GM19452 (cell line): Measurements from ENCODE around the gene SCGB3A2.
"Not testable (repeated sequence)": the region's sequence is repeated elsewhere in the genome, so short reads cannot be mapped to it uniquely, and the experiment has no call there.

ENCODE experiments used
- ATAC-seq: cut with Tn5 transposase; IDR thresholded peaks from one replicate; pipeline ENCODE4 v1.9.1; 2021; ENCODE audit not compliant: unreplicated experiment

SCGB3A2 gene

DNA sequence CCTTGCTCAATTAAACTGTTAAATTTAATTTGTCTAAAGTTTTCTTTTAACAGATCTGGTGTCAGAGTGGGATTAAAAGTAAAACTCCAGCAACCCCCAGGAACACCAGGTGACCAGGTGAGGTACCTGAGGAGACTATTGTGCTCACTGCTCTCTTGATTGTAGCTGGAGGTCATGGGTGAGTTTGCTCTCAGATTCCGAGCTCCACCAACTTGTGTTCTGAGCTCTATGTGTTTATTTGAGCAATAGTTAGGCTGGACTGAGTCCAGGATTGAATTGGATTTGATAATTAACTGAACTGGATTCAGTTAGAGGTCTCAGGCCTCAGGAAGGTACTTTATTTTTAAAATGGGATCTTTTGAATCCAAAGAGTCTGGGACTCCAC is 17.9 kb upstream of the SCGB3A2 start:
- no peak for ATAC-seq

DNA sequence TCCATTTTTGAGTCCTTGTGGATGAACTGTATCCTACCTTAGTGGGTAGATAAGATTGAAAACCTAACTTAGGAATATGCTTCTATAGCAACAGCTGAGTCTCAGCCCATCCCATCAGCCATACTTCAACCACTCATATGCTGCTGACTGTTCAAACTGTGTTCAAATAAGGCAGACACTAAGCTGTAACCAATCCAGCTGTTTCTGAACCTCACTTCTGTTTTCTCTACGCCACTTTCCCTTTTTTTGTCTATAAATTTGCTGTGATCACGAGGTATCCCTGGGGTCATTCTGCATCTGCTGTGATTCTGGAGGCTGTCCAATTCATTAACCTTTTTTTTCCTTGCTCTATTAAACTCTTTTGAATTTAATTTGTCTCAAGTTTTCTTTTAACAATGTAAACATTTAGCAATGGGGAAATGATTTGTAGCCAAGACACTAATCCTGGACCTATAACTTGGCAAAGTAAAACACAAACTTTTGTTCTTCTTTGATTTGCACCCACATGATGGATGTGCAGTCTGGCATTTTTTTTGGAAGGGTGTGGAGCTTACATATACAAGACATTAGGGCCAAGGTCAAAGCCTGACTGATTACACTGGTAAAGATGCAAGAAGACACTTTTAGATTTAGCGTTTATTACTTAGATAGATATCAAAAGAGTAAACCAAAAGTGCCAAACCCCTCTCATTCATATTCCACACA is 14.9 kb upstream of the SCGB3A2 start:
- no peak for ATAC-seq

DNA sequence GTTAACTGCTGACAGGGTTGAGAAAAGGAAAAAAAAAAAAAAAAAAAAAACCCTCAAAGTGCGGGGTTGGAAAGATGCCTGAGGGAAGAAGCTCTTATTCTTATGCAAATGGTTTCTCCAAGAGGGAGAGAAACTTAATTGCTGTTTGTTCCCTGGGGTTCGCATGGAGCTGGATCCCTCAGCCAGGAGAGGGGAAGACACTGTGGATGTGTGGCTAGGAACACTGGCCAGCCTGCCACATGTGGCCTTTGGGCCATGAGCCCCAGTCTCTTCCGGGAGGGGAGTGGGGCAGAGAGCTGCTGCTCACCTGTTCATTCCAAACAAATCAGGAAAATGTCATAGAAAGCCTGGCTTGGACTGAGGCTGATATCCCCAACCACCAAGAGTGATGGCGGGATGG is 9.4 kb upstream of the SCGB3A2 start:
- no peak for ATAC-seq

DNA sequence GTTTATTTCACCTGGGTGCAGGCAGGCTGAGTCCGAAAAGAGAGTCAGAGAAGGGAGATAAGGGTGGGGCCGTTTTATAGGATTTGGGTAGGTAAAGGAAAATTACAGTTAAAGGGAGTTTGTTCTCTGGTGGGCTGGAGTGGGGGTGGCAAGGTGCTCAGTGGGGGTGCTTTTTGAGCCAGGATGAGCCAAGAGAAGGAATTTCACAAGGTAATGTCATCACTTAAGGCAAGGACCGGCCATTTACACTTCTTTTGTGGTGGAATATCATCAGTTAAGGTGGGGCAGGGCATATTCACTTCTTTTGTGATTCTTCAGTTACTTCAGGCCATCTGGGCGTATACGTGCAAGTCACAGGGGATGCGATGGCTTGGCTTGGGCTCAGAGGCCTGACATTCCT is 8.6 kb upstream of the SCGB3A2 start:
- ATAC-seq: not testable (repeated sequence)

DNA sequence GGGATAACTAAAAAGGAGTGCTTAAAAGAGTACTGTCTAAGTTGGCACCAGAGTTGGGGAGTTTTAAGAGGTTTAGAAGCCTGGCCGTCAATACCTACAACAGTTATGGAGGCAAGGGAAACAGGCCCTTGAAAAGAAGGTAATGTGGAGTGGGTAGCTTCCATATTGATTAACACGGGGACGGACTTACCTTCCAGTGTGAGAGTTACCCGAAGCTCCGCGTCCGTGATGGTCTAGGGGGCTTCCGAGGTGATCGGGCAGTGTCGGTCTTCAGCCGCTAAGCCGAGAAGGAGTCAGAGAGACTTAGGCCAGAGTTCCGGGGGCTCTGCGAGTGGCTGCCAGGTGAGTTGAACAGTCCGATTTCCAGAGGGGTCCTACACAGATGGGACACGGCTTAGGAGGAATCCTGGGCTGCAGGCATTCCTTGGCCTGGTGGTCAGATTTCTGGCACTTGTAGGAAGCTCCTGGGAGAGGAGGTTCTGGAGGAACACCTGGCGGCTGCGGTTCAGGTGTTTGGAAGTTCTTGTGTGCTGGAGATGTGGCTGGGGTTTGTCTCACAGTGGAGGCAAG is 6.4 kb upstream of the SCGB3A2 start:
- not testable (repeated sequence) for ATAC-seq

DNA sequence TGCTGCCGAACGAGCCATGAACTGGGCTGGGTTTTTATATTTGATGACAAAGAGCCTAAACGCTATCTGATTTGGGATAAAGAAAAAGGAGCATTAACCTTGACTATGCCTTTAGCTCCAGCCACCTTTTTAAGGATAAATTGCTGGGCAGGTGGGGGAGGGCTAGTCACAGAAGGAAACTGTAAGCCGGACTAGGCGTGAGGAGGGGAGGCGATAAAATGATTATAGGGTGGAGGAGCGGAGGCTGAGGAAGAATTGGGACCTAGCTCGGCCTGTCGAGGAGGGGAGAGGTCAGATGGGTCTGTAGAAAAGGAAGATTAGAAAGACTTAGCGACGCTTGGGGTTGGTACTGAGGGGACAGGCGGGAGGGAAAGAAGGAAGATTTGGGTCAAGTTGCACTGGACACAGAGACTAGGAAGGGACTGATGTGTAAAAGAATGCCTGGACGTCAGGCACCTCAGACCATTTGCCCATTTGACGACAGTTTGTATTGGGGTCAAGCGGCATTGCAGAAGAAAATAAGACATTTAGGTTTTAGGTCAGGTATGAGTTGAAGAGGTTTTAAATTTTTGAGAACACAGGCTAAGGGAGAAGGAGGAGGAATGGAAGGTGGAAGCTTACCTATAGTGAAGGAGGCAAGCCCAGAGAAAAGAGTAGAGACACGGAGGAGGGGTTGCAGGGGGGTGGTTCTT is 5.6 kb upstream of the SCGB3A2 start:
- not testable (repeated sequence) for ATAC-seq

DNA sequence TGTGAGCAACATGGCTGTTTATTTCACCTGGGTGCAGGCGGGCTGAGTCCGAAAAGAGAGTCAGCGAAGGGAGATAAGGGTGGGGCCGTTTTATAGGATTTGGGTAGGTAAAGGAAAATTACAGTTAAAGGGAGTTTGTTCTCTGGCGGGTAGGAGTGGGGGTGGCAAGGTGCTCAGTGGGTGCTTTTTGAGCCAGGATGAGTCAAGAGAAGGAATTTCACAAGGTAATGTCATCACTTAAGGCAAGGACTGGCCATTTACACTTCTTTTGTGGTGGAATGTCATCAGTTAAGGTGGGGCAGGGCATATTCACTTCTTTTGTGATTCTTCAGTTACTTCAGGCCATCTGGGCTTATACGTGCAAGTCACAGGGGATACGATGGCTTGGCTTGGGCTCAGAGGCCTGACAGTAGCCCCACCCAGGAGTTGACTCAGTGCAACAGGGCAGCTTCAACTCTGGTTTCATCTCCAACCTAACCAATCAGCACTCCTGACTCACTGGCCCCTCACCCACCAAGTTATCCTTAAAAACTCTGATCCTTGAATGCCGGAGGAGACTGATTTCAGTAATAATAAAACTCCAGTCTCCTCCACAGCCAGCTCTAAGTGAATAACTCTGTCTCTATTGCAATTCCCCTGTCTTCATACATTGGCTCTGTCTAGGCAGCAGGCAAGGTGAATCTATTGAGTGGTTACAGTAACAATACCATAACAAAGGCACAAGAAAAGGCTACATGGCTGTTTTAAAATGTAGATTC is 4.2 kb upstream of the SCGB3A2 start:
- ATAC-seq: not testable (repeated sequence)

DNA sequence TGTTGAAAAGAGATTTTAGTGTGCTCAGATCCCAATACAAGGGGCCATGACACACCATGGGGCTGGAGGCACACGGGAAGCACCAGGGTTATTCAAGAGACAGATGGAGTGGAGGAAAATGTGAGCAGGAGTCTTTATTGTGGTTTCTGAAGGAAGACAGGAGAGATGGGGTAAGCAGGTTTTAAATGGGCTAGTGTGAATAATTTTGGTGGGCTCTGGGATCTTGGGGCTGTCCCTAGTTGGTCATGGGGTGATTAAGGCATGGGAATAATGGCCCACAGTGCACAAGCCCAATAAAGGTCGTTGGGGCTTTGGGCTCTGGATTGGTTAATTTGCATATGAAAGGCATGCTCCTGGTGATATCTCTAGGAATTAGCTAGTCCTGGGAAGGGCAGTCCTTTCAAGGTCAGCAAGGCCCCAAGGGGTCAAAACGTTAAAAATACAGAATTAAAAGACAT is 3.6 kb upstream of the SCGB3A2 start:
- ATAC-seq: no peak

DNA sequence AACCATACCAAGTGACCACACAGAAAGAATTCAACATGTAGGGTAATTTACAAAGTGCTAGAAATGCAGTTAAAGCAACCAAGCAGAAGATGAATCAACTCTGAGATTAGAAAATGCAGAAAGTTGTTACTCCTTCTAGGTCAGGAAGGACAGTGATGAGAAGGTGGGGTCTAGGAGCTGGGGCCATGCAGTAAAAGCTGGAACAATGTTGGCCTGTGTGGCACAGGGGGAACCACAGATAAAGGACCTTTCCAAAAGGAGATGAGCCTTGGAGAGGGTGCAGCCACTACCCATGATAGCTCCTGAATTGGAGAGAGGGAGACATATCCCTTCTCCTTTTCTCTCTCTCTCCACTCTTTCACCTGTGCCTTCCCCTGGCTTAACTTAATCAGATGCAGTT is 2.4 kb upstream of the SCGB3A2 start:
- ATAC-seq: no peak

DNA sequence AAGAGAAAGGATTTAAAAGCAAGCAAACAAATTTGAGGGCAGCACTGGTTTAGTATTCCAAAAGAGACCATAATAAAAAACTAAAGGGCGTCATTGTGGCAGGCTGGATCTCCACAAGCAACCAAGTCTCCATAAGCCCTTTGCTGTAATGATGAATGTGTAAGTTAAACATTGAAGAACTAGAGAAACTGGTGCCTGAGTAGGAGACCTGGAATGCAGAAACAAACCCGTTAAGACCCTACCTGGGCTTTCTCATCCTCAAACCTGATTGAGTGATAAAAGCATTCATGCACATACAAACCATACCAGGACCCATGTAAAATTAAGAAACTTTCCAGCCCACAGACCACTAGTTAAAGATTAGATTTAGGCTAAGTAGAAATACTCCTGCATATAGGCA is 1.9 kb upstream of the SCGB3A2 start:
- no peak for ATAC-seq

DNA sequence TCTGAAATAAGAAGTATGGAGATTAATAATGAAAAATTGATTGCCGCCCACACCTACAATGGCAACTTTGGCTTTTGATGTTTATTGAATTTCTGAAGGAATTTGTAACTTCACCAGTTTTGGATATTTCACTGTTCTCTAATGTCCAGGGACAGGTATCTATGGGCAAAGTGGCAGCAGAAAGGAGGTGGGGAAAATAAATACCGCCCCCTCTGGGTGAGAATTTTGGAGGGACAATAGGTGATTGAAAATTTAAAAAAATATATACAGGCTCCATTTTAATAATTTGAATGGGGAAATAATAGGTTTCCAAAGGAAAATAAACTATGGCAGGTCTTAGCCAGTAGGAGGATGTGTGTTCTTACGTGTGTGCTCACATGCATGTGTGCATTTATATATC is 1.3 kb downstream of the SCGB3A2 start:
- no peak for ATAC-seq

DNA sequence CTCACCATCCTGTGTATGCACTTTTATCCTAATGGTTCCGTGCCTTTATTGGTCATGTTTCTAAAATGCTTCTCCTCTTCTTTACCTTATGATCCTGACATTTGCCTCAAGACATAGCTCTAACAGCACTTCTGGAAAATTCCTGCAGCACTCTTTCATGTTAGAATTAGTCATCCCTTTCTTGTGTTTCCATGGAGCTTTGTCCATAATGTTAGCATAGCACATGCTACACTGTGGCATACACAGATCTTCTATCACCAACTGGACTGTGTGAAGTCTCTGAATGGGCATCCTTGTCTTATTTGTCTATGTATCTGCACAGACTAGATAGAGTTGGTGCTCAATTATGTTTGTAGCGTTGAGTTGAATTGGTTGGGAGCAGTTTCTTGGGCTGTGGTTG is 2.0 kb downstream of the SCGB3A2 start:
- ATAC-seq: no peak

DNA sequence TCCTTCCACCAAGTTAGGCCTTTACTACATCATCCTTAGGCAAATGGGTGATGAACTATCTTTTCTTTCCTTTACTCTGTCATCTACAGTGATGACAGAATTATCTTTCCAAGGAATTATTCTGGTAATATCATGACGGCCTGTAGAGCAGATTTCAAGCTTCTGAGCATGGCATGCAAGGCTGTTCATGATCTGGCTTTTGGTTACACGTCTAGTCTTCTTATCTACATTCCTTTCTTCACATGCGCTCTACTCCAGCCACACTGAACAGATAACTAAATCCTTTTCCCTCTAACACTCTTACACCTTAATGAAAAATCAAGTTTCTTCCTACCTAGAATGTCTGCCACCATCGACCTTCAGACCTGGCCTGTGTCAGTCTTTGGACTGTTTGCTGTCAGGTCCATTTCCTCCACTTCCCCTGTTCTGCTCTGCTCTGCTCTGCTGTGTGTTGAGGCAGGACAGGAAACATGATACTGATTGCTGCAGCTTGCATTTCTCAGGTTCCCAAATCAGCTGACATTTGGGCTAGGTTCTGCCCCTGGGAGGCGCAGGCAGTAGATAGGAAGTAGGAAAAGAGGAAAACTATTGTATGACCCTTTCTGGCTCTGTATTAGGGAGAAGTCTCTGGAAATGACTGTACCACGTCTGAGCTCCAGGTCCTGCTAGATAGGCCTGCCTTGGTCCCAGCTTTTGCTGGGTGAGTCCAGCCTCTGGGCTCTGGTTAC is 4.2 kb downstream of the SCGB3A2 start:
- no peak for ATAC-seq

DNA sequence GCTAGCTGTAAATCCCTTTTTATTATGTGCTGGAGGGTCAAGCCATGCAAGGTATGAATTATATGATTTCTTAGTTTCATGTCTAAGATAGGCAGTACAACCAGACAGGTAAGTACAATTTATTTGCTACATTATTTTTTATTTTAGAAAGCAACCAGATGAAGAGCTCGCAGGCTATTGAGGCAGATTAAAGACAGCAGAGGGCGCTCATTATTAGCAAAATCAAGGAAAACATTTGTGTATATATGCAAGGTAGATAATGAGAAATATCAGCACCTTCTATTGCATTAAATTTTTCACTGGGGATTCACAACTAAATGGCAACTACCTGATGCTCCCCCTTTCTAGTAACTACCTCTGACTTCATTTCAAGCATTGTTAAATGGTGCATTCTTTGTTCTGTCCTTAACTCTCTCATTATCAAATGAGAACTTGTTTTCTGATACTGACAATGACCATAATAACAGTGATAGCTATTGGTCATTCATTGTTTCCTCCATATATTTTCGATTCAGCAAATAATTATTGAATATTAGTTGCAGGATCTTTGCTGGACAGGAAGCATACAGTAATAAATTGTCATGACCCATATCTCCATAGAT is 8.6 kb downstream of the SCGB3A2 start:
- ATAC-seq: no peak

DNA sequence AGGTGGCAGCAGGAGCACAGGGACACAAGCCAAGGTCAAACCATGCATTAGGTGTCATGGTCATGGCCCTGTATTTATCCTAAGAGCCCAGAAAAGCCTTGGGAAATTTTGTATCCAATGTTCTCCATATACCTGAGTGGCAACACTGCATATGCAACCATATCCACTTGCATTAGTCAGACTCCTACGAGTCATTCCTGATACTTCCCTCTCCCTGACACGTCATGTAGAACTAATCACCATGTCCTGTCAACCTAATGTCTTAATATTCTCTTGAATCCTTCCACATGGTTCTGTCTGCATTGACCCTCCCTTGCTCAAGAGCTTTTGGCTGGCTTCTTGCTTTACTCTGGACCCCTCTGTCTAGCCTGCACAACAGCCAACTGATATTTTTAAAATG is 9.4 kb downstream of the SCGB3A2 start:
- no peak for ATAC-seq

DNA sequence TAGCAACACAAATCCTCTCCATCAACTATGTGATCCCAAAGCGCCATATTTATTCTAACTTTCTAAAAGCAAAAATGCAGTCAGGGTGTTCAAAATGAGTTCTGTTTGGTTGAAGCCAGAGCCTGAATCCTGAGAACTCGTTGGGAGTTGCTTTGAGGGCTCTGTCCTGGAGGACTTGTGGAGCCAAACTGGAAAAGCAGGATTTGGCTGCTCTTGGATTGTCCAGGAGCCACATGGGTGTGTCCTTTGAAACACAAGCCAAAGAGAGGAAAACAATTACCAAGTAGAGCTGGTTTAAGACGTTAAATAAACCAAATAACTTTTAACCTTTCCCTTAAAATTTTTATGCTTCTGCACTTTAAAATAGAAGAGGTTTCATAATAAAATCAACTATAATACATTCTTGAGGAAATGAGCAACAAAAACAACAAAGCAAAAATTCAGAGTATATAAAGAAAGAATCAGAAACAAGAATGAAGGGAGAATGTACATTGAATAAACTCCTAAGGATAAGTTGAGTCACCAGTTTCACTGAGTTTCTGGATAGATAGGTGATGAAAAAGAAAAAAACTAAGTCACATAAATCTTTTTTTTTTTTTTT is 14.3 kb downstream of the SCGB3A2 start:
- ATAC-seq: no peak

DNA sequence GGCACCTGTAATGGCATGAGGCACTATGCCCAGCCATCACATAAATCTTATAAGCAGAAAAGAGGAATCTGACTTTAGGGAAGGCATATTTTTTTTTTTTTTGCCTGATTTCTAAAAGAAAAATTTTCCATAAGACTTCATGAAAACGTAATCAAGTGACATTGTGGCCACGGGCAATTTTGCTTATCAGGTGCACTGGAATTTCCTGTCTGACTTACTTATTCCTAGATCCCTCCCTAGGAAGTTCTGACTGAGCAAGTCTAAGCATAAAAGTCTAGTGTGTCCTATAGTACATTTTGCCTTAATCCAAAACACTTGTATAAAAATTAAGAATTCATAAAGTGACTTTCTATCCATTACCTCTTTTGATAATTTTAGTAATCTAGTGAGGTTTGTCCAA is 15.3 kb downstream of the SCGB3A2 start:
- ATAC-seq: no peak

DNA sequence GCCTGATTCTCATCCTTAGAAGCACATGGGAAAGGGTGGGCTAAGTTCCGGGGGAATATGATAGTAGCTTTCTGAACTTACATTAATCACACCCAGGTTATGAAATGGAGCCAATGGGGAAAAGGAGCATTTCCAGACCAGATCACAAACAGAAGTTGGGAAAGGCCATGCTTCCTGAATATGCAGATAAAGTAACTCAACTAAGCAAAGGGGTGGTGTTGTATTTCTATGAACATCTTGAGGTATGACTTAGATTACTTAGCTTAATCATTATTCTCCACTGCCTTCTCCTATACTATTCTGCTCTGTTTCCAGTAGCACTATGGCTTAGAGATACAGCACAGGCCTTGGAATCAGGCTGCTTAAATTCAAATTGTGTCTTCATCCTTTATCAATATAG is 17.4 kb downstream of the SCGB3A2 start:
- no peak for ATAC-seq

DNA sequence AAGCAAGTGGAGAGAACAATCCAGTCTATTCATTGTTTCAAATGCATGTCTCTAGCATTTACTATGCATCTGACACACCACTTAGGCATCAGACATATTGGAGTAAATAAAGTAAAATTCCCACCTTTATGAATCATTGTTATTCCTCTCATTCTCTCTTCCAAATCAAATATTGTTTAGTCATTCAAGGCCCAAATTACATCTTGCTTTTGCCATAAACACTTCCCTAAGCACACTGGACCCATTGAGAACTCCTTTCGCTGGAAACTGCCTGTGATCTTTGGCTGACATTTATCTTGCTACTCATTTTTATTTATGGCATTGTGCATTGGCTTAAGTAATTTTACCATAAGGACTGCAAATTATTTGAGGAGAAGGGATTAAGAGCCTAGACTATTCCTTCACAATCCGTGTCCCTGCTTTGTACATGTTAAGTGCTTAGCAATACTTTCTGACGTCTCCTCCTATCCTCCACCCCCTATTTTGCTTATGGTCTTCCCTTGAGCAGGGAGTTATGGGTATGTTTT is 20.4 kb downstream of the SCGB3A2 start:
- ATAC-seq: no peak

DNA sequence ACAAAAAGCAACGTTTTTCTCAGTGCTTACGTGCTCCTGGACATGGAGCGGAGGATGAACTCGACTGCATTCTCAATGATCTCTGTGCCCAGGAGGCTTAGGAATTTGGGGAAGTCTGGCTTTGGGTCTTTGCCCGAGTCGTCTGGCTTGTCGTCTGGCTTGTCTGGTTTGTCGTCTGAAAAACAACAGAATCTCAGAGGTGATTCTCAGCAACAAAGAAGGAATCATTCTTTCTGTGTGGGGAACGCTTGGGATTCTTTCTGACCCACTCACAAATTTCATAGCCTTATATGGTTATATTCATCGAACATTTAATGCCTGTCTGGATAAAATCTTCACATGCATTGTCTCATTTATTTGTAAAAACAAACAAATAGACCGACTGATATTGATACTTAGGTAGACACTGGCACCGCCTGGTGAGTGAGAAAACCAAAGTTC is 23.1 kb downstream of the SCGB3A2 start:
- no peak for ATAC-seq
